GM12878 (cell line): ENCODE results near the gene IER2. TPM values are rescaled to one million over a fixed set of nuclear protein-coding genes. Genes with fewer than 3 reads are reported as not detected.

Experiments
- ATAC-seq: fragments of 200-7000 bp; cut with Tn5 transposase; 3 replicates; pipeline ENCODE4 v1.9.1; 2020; ENCODE audit warnings: mild to moderate bottlenecking, moderate library complexity
- BruUV-seq: library from RNA; stranded (reverse); fragments of 400-500 nt; replicated peaks from 2 replicates; lab custom pipeline; 2021; lab: Mats Ljungman, UMichigan
- CTCF ChIA-PET: fragments of 300-600 bp; sonication (Branson Sonifier 250); formaldehyde crosslinking; extraction: SDS; loops from one replicate; lab custom pipeline; 2021; ENCODE audit warnings: inconsistent platforms; lab: Yijun Ruan, JAX
- POLR2A ChIA-PET: fragments of 350-600 bp; formaldehyde crosslinking; extraction: SDS; loops from one replicate; lab custom pipeline; 2021; ENCODE audit warnings: inconsistent platforms; lab: Charles Lee
- RAD21 ChIA-PET: fragments of 300-600 bp; sonication (Branson Sonifier 250); formaldehyde crosslinking; loops from one replicate; lab custom pipeline; 2023; ENCODE audit warnings: antibody characterized with exemption; ENCODE audit not compliant: unreplicated experiment; lab: Charles Lee
- SMC1A ChIA-PET: fragments of 300-600 bp; sonication (Branson Sonifier 250); formaldehyde crosslinking; loops from one replicate; lab custom pipeline; 2023; ENCODE audit not compliant: unreplicated experiment, uncharacterized antibody; lab: Charles Lee
- DNase-seq: peaks from one replicate; pipeline ENCODE4 v3.0.0-alpha.2; 2011; ENCODE audit warnings: low read depth, low spot score
- FAIRE-seq: peaks from 3 replicates; lab custom pipeline; 2011; peaks lifted over from hg19 to GRCh38; lab: Jason Lieb, UNC
- H2AFZ ChIP-seq: 2 replicates; pipeline ENCODE4 v1.6.0; 2011; ENCODE audit warnings: low read depth, low read length, control low read depth; ENCODE audit not compliant: control insufficient read depth
- H3K27ac ChIP-seq: 2 replicates; pipeline ENCODE4 v1.5.1; 2011; ENCODE audit warnings: control low read depth; ENCODE audit not compliant: control insufficient read depth, insufficient read depth
- H3K27me3 ChIP-seq, 2 experiments: replicated peaks in 1 of 2; 2 replicates each; pipeline versions ENCODE4 v1.6.0 to v1.6.1; 2011; ENCODE audit warnings: low read length in 1 of 2; ENCODE audit not compliant: control insufficient read depth in 2 of 2, insufficient read depth in 2 of 2
- H3K36me3 ChIP-seq, 2 experiments: 2 replicates each; pipeline ENCODE4 v1.5.1; 2011; ENCODE audit warnings: low read length in 1 of 2; ENCODE audit not compliant: control insufficient read depth in 2 of 2, insufficient read depth in 2 of 2
- H3K4me1 ChIP-seq: 2 replicates; pipeline ENCODE4 v1.6.1; 2011; ENCODE audit warnings: mild to moderate bottlenecking, low read length, moderate library complexity, mixed read lengths; ENCODE audit not compliant: control insufficient read depth, insufficient read depth
- H3K4me2 ChIP-seq: 2 replicates; pipeline ENCODE4 v1.6.0; 2011; ENCODE audit warnings: control low read depth; ENCODE audit not compliant: control insufficient read depth, insufficient read depth
- H3K4me3 ChIP-seq: fragments of 200-600 bp; sonication (generic); 2 replicates; pipeline ENCODE4 v1.5.1; 2016
- H3K79me2 ChIP-seq: 2 replicates; pipeline ENCODE4 v1.6.0; 2011; ENCODE audit warnings: low read length; ENCODE audit not compliant: control insufficient read depth, insufficient read depth
- H3K9ac ChIP-seq: 2 replicates; pipeline ENCODE4 v1.8.0; 2011; ENCODE audit warnings: low read length, control low read depth, mixed read lengths; ENCODE audit not compliant: control insufficient read depth, insufficient read depth
- H3K9me3 ChIP-seq: replicated peaks from 3 replicates; pipeline ENCODE4 v1.5.1; 2011; ENCODE audit warnings: mild to moderate bottlenecking, low read length; ENCODE audit not compliant: control insufficient read depth, insufficient read depth
- H4K20me1 ChIP-seq: 2 replicates; pipeline ENCODE4 v1.6.0; 2011; ENCODE audit not compliant: control insufficient read depth, insufficient read depth
- BHLHE40 ChIP-seq, 2 experiments: fragments of 450-650 bp in 1 of 2; IDR thresholded peaks; 2 replicates each; pipeline ENCODE4 v1.6.1; 2011 to 2017; ENCODE audit warnings: low read depth in 2 of 2, borderline replicate concordance in 1 of 2, improper control_type of control experiment in 1 of 2, low read length in 1 of 2, mild to moderate bottlenecking in 1 of 2
- HDAC6 ChIP-seq: fragments of 200-600 bp; sonication (generic); IDR thresholded peaks from one replicate; pipeline ENCODE4 v1.8.0; 2017; ENCODE audit warnings: antibody characterized with exemption; ENCODE audit not compliant: unreplicated experiment
- HDGF ChIP-seq: fragments of 450-650 bp; IDR thresholded peaks from 2 replicates; pipeline ENCODE4 v1.6.1; 2016; ENCODE audit warnings: antibody characterized with exemption
- NFIC ChIP-seq: IDR thresholded peaks from 2 replicates; pipeline ENCODE4 v1.6.1; 2012; ENCODE audit warnings: low read depth, mild to moderate bottlenecking, inconsistent platforms, low read length, moderate library complexity
- NR2C1 ChIP-seq: fragments of 450-650 bp; IDR thresholded peaks from 2 replicates; pipeline ENCODE4 v1.6.1; 2017; ENCODE audit warnings: antibody characterized with exemption, mild to moderate bottlenecking, moderate library complexity
- POLR2A ChIP-seq: IDR thresholded peaks from 2 replicates; pipeline ENCODE4 v1.6.1; 2011; ENCODE audit warnings: low read depth, mild to moderate bottlenecking, low read length
- RUNX3 ChIP-seq: IDR thresholded peaks from 2 replicates; pipeline ENCODE4 v1.6.1; 2012; ENCODE audit warnings: low read length, inconsistent platforms
- YBX1 ChIP-seq: fragments of 450-650 bp; IDR thresholded peaks from 2 replicates; pipeline ENCODE4 v1.6.1; 2016; ENCODE audit warnings: antibody characterized with exemption
- WGBS: methylation state at CpG from one replicate; pipeline ENCODE4 v1.1.6; 2016; ENCODE audit warnings: low lambda C conversion rate; ENCODE audit not compliant: insufficient replicate concordance, insufficient coverage; ENCODE audit errors: missing lambda C conversion rate; 5-methylcytosine and 5-hydroxymethylcytosine counted together
- in situ Hi-C: fragments of 300-500 bp; cut with MboI; formaldehyde crosslinking; loops from 9 replicates; pipeline ENCODE4 v1.14.3; 2018; ENCODE audit warnings: mixed read lengths
- intact Hi-C: fragments of 100-400 bp; cut with micrococcal nuclease; formaldehyde crosslinking; loops from one replicate; pipeline ENCODE4 v1.14.2; 2022; ENCODE audit not compliant: unreplicated experiment
- polyA plus RNA-seq, 11 experiments: library from polyadenylated mRNA; depleted of rRNA in 4 of 11; unstranded in 6 of 11; stranded (reverse) in 5 of 11; fragments of >200 nt; fragmentation: Nextera tagmentation in 4 of 11; fragmentation: Illumina TruSeq in 1 of 11; extraction: Ambion mirVana in 4 of 11; extraction: Trizol in 1 of 11; gene quantifications; 1 replicate in 1 of 11; 2 replicates in 10 of 11; pipeline versions ENCODE4 v1.2.1 to v1.2.3, GENCODE V29; 2011 to 2016; ENCODE audit warnings: inconsistent platforms in 2 of 11, missing spikeins in 2 of 11, low read depth in 1 of 11
- total RNA-seq, 4 experiments: library from RNA; depleted of rRNA in 3 of 4; stranded (reverse); fragments of >200 nt in 3 of 4; fragmentation: Illumina TruSeq in 1 of 4; extraction: Trizol in 1 of 4; gene quantifications; 2 replicates each; pipeline versions ENCODE4 v1.2.1 to v1.2.3, GENCODE V29; 2013 to 2021
- TF ChIP-seq, protein P1 (sequence below): fragments of 450-650 bp; IDR thresholded peaks from 2 replicates; pipeline ENCODE4 v1.6.1; 2017; ENCODE audit warnings: mild to moderate bottlenecking, moderate library complexity
- TF ChIP-seq, protein P2 (sequence below): fragments of 450-650 bp; IDR thresholded peaks from 2 replicates; pipeline ENCODE4 v1.6.1; 2018; ENCODE audit warnings: borderline replicate concordance, mild to moderate bottlenecking; ENCODE audit not compliant: partially characterized antibody

IER2 gene
- total and polyA plus RNA-seq, 10 of the 15 experiments (the other 5 are each of a cell fraction or from before 2014, with no cell fraction given) = 2.8 to 94.5 (median 24.9) TPM

- TF ChIP-seq, protein P1, sequence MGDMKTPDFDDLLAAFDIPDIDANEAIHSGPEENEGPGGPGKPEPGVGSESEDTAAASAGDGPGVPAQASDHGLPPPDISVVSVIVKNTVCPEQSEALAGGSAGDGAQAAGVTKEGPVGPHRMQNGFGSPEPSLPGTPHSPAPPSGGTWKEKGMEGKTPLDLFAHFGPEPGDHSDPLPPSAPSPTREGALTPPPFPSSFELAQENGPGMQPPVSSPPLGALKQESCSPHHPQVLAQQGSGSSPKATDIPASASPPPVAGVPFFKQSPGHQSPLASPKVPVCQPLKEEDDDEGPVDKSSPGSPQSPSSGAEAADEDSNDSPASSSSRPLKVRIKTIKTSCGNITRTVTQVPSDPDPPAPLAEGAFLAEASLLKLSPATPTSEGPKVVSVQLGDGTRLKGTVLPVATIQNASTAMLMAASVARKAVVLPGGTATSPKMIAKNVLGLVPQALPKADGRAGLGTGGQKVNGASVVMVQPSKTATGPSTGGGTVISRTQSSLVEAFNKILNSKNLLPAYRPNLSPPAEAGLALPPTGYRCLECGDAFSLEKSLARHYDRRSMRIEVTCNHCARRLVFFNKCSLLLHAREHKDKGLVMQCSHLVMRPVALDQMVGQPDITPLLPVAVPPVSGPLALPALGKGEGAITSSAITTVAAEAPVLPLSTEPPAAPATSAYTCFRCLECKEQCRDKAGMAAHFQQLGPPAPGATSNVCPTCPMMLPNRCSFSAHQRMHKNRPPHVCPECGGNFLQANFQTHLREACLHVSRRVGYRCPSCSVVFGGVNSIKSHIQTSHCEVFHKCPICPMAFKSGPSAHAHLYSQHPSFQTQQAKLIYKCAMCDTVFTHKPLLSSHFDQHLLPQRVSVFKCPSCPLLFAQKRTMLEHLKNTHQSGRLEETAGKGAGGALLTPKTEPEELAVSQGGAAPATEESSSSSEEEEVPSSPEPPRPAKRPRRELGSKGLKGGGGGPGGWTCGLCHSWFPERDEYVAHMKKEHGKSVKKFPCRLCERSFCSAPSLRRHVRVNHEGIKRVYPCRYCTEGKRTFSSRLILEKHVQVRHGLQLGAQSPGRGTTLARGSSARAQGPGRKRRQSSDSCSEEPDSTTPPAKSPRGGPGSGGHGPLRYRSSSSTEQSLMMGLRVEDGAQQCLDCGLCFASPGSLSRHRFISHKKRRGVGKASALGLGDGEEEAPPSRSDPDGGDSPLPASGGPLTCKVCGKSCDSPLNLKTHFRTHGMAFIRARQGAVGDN = no peak
- TF ChIP-seq NFIC (no peak), HDAC6 (no peak), NR2C1 (no peak), YBX1 (no peak)
- TF ChIP-seq, all 136 proteins: peak for 0
These were observed 29.4 kb upstream of the IER2 start (continued) for GRCh38 chr19:13120817-13121216.

DNA sequence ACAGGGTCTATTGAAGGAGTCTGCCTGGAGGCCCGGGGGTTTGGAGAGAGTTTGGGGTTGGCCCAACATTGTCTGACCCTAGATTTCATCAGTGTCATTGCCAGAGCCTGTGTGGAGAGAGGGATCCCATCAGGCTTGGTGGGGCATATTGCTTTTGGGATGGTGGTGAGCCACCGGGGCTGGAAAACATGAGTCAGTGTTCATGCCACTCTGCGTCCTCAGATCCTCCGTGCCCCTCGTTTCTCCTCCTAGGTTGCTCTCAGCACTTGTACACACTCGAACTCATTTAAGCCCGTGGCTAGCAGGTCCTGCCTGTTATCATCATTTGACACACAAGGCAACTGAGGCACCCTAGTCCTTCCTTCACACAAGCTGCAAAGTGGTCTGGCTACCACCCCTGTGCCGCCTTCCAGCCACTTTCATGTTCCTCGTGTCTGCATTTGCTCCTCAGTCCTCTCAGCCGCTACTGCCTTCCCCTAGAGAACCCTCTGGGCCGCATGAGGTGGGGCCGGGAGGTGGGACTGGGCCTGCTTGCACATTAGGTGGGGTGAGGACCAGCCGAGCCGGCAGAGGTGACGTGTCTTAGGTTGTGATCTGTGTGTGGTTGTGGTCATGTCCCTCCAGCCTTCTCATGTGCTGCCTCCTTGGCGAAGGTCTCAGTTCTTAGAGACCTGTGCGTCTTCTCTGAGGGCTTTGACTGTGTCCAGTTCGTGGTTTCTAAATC is 28.5 kb upstream of the IER2 start:
- intact Hi-C loops = no loop called here
- FAIRE-seq (peak; percentile 35), ATAC-seq (peak; percentile 68), DNase-seq (no peak)
- Histone ChIP-seq H3K27ac (no peak overlapping the region; the same call in 1 of the 2 replicates), H3K4me1 (peaks cover 23% of the 10 kb centered on the region)
- ChIA-PET POLR2A (no interaction called here), CTCF (interaction anchor here (1.3 to 3.0 kb wide), 2 partner anchors 17 to 28 kb away, joined by 3 to 13 read pairs; partner anchors contain the start of genes IER2 and STX10), SMC1A (no interaction called here)
- no TSS peak for BruUV-seq
- 25% methylated on average over 18 of the region's 18 CpGs for WGBS
- TF ChIP-seq, protein P2, sequence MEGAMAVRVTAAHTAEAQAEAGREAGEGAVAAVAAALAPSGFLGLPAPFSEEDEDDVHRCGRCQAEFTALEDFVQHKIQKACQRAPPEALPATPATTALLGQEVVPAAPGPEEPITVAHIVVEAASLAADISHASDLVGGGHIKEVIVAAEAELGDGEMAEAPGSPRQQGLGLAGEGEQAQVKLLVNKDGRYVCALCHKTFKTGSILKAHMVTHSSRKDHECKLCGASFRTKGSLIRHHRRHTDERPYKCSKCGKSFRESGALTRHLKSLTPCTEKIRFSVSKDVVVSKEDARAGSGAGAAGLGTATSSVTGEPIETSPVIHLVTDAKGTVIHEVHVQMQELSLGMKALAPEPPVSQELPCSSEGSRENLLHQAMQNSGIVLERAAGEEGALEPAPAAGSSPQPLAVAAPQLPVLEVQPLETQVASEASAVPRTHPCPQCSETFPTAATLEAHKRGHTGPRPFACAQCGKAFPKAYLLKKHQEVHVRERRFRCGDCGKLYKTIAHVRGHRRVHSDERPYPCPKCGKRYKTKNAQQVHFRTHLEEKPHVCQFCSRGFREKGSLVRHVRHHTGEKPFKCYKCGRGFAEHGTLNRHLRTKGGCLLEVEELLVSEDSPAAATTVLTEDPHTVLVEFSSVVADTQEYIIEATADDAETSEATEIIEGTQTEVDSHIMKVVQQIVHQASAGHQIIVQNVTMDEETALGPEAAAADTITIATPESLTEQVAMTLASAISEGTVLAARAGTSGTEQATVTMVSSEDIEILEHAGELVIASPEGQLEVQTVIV = no peak
- TF ChIP-seq BHLHE40 (IDR thresholded peaks at IDR 0.05; ENCODE audit: borderline replicate concordance in 1 of 2, low read depth in 2 of 2, low read length in 1 of 2) (peak; percentile 18 to 62; a peak in 1 of 4 replicates), HDGF (peak; percentile 56; the same call in 1 of the 2 replicates), RUNX3 (peak; percentile 56), POLR2A (peak; percentile 13; the same call in 1 of the 2 replicates)
- TF ChIP-seq, all 136 proteins: peak for 4
- no peaks in the 10 kb centered on the region for H3K27me3 ChIP-seq
- peaks cover 5 to 7% of the 10 kb centered on the region in 2 experiments for H3K36me3 ChIP-seq
- H2AFZ ChIP-seq = no peak overlapping the region
- peak overlapping the region; percentile 46; the same call in 1 of the 2 replicates for H3K4me3 ChIP-seq
- in situ Hi-C loops = no loop called here
- H3K4me2 ChIP-seq = peak overlapping the region; percentile 65
- peaks cover 10% of the 10 kb centered on the region for H4K20me1 ChIP-seq
- H3K79me2 ChIP-seq = peaks cover 55% of the 10 kb centered on the region
- H3K9me3 ChIP-seq = no peaks in the 10 kb centered on the region
- RAD21 ChIA-PET = no interaction called here
- H3K9ac ChIP-seq = peak overlapping the region; percentile 28; the same call in 1 of the 2 replicates
